Measurements from ENCODE around the gene CEPT1.

The CEPT1 gene

GRCh38 chr1:111162488-111162880 lies 22.5 kb downstream of the CEPT1 start:
- no peak for ATAC-seq (ENCODE audit: insufficient read depth, low read depth)
- peaks cover 73% of the 10 kb centered on the region for H3K36me3 ChIP-seq (ENCODE audit: insufficient read depth, low read length)
- no peak for DNase-seq

GRCh38 chr1:111163363-111163762 lies 23.3 kb downstream of the CEPT1 start:
- H3K4me3 ChIP-seq (ENCODE audit: low read depth in 1 of 2, low read length in 2 of 2) = no peak overlapping the region
- no peak for ATAC-seq (ENCODE audit: insufficient read depth, low read depth)
- TF ChIP-seq CTCF (IDR thresholded peaks at IDR 0.05; ENCODE audit: borderline replicate concordance, extremely low read depth, low read length, poor library complexity, severe bottlenecking) (no peak), EZH2 (IDR thresholded peaks at IDR 0.05; ENCODE audit: borderline replicate concordance, low read depth, low read length, severe bottlenecking) (no peak)
- no peaks in the 10 kb centered on the region for H3K4me1 ChIP-seq (ENCODE audit: insufficient read depth, low read length)
- H2AFZ ChIP-seq (ENCODE audit: low read depth, low read length) = no peak overlapping the region
- H3K9ac ChIP-seq (ENCODE audit: low read depth, low read length) = no peak overlapping the region
- DNase-seq = no peak
- H3K27me3 ChIP-seq (ENCODE audit: insufficient read depth, low read length, poor library complexity) = no peaks in the 10 kb centered on the region
- peaks cover 67% of the 10 kb centered on the region for H3K79me2 ChIP-seq (ENCODE audit: insufficient read depth, low read length)
- no peaks in the 10 kb centered on the region for H4K20me1 ChIP-seq (ENCODE audit: insufficient read depth, low read length)
- no peaks in the 10 kb centered on the region for H3K9me3 ChIP-seq (ENCODE audit: insufficient read depth, low read length, severe bottlenecking)
- no peak overlapping the region for H3K27ac ChIP-seq (ENCODE audit: low read length)
- H3K4me2 ChIP-seq (ENCODE audit: insufficient read depth, low read length) = no peak overlapping the region
- H3K36me3 ChIP-seq (ENCODE audit: insufficient read depth, low read length) = peaks cover 78% of the 10 kb centered on the region

More at GRCh38 chr1:111162488-111162880, 22.5 kb downstream of the CEPT1 start:
- Histone ChIP-seq H3K9me3 (ENCODE audit: insufficient read depth, low read length, severe bottlenecking) (no peaks in the 10 kb centered on the region), H4K20me1 (ENCODE audit: insufficient read depth, low read length) (peaks cover 1% of the 10 kb centered on the region; the same call in 1 of the 2 replicates), H3K79me2 (ENCODE audit: insufficient read depth, low read length) (peaks cover 73% of the 10 kb centered on the region), H3K9ac (ENCODE audit: low read depth, low read length) (no peak overlapping the region), H3K27me3 (ENCODE audit: insufficient read depth, low read length, poor library complexity) (no peaks in the 10 kb centered on the region), H2AFZ (ENCODE audit: low read depth, low read length) (no peak overlapping the region), H3K4me2 (ENCODE audit: insufficient read depth, low read length) (no peak overlapping the region), H3K4me3 (ENCODE audit: low read depth in 1 of 2, low read length in 2 of 2) (no peak overlapping the region), H3K4me1 (ENCODE audit: insufficient read depth, low read length) (no peaks in the 10 kb centered on the region), H3K27ac (ENCODE audit: low read length) (no peak overlapping the region)
- no peak for TF ChIP-seq CTCF (IDR thresholded peaks at IDR 0.05; ENCODE audit: borderline replicate concordance, extremely low read depth, low read length, poor library complexity, severe bottlenecking)
- no peak for TF ChIP-seq EZH2 (IDR thresholded peaks at IDR 0.05; ENCODE audit: borderline replicate concordance, low read depth, low read length, severe bottlenecking)

GRCh38 chr1:111164151-111164550 lies 24.1 kb downstream of the CEPT1 start:
- no peak overlapping the region for H3K4me3 ChIP-seq (ENCODE audit: low read depth in 1 of 2, low read length in 2 of 2)
- H4K20me1 ChIP-seq (ENCODE audit: insufficient read depth, low read length) = no peaks in the 10 kb centered on the region
- no peaks in the 10 kb centered on the region for H3K9me3 ChIP-seq (ENCODE audit: insufficient read depth, low read length, severe bottlenecking)
- peaks cover 62% of the 10 kb centered on the region for H3K79me2 ChIP-seq (ENCODE audit: insufficient read depth, low read length)
- DNase-seq (no peak), ATAC-seq (ENCODE audit: insufficient read depth, low read depth) (no peak)
- no peaks in the 10 kb centered on the region for H3K4me1 ChIP-seq (ENCODE audit: insufficient read depth, low read length)
- TF ChIP-seq CTCF (IDR thresholded peaks at IDR 0.05; ENCODE audit: borderline replicate concordance, extremely low read depth, low read length, poor library complexity, severe bottlenecking) (no peak), EZH2 (IDR thresholded peaks at IDR 0.05; ENCODE audit: borderline replicate concordance, low read depth, low read length, severe bottlenecking) (no peak)
- H2AFZ ChIP-seq (ENCODE audit: low read depth, low read length) = no peak overlapping the region
- no peaks in the 10 kb centered on the region for H3K27me3 ChIP-seq (ENCODE audit: insufficient read depth, low read length, poor library complexity)
- H3K9ac ChIP-seq (ENCODE audit: low read depth, low read length) = no peak overlapping the region
- H3K4me2 ChIP-seq (ENCODE audit: insufficient read depth, low read length) = no peak overlapping the region
- H3K36me3 ChIP-seq (ENCODE audit: insufficient read depth, low read length) = peaks cover 84% of the 10 kb centered on the region
- H3K27ac ChIP-seq (ENCODE audit: low read length) = 0 out of 2 replicates have a peak overlapping the region, but pooled peaks have one; percentile 31

- ATAC-seq (ENCODE audit: insufficient read depth, low read depth) = no peak
- no peaks in the 10 kb centered on the region for H3K27me3 ChIP-seq (ENCODE audit: insufficient read depth, low read length, poor library complexity)
- 0 out of 2 replicates have a peak overlapping the region, but pooled peaks have one; percentile 21 for H3K27ac ChIP-seq (ENCODE audit: low read length)
- no peak overlapping the region for H3K4me3 ChIP-seq (ENCODE audit: low read depth in 1 of 2, low read length in 2 of 2)
- H4K20me1 ChIP-seq (ENCODE audit: insufficient read depth, low read length) = no peaks in the 10 kb centered on the region
- H3K36me3 ChIP-seq (ENCODE audit: insufficient read depth, low read length) = peaks cover 87% of the 10 kb centered on the region
- no peaks in the 10 kb centered on the region for H3K9me3 ChIP-seq (ENCODE audit: insufficient read depth, low read length, severe bottlenecking)
- H3K79me2 ChIP-seq (ENCODE audit: insufficient read depth, low read length) = peaks cover 12% of the 10 kb centered on the region; the same call in 1 of the 2 replicates
- no peak overlapping the region for H2AFZ ChIP-seq (ENCODE audit: low read depth, low read length)
- DNase-seq = no peak
- no peak overlapping the region for H3K4me2 ChIP-seq (ENCODE audit: insufficient read depth, low read length)
- TF ChIP-seq EZH2 (IDR thresholded peaks at IDR 0.05; ENCODE audit: borderline replicate concordance, low read depth, low read length, severe bottlenecking) (no peak), CTCF (IDR thresholded peaks at IDR 0.05; ENCODE audit: borderline replicate concordance, extremely low read depth, low read length, poor library complexity, severe bottlenecking) (no peak)
- H3K4me1 ChIP-seq (ENCODE audit: insufficient read depth, low read length) = no peaks in the 10 kb centered on the region
- no peak overlapping the region for H3K9ac ChIP-seq (ENCODE audit: low read depth, low read length)
Measured at GRCh38 chr1:111172463-111172862, 32.4 kb downstream of the CEPT1 start.
